ENCODE results near the gene MYL7. TPM values are rescaled to one million over a fixed set of nuclear protein-coding genes. Genes with fewer than 3 reads are reported as not detected.

The MYL7 gene, protein sequence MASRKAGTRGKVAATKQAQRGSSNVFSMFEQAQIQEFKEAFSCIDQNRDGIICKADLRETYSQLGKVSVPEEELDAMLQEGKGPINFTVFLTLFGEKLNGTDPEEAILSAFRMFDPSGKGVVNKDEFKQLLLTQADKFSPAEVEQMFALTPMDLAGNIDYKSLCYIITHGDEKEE
- total RNA-seq (2021) (not detected in 2 replicates), Bru-seq, nascent RNA (not detected), BruChase-seq, experiment 1, labeled RNA remaining after a 2-hour chase (not detected), BruChase-seq, experiment 2, labeled RNA remaining after a 6-hour chase (not detected)
- long read RNA-seq = 0 reads

DNA sequence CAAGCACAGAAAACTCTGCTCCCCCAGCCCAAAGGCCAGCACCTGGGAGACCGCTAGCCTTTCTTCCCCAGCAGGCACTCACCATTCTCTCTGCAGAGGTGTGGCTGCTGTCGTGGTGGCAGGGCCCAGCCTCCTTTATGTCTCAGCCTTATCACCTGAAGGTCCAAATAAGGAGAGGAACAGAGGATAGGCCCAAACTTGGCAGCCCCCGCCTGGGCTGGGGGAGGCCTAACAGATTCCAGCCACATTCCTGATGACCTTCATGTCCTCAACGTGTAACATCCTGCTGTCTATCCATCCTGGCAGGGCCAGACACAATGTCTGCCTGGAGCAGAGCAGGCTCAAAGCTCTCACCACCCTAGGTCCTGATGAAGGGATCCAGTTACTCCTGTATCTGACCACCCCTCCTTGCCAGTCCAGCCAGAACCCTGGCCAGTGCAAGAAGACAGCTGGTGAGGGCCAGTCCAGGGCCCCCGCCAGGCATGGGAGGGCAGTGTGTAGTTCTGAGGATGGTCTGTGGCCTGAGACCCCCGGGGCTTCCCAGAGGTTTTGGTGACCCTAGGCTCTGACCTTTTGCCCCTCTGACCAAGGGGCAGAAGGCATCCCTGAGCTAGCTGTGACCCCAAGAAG lies at the start of gene MYL7:
Gene MYL7 (minus strand): TSS at position 112 of the 630 bp plus-strand sequence. CDS start 27 bp downstream, at position 85.
- Histone ChIP-seq H3K27ac (ENCODE audit: low read depth, low read length, poor library complexity, severe bottlenecking) (no peak within 1 kb of the TSS), H3K4me3 (ENCODE audit: low read depth, low read length, poor library complexity, severe bottlenecking) (no peak within 1 kb of the TSS), H3K36me3 (ENCODE audit: insufficient read depth, low read length, poor library complexity, severe bottlenecking) (no peaks in the 10 kb centered on the region), H3K9me3 (ENCODE audit: low read depth, low read length, poor library complexity, severe bottlenecking) (no peaks in the 10 kb centered on the region), H3K4me1 (ENCODE audit: insufficient read depth, low read length, poor library complexity, severe bottlenecking) (no peaks in the 10 kb centered on the region), H3K27me3 (replicated peaks; ENCODE audit: insufficient read depth, low read depth, low read length, poor library complexity) (no peaks in the 10 kb centered on the region)
- no peak for DNase-seq (ENCODE audit: low spot score)
- intact Hi-C loops (cut with micrococcal nuclease; ENCODE audit: unreplicated experiment) = no loop called here
- POLR2A ChIA-PET (ENCODE audit: low non-redundant PET) = no interaction called here
- TF ChIP-seq EZH2 (IDR thresholded peaks at IDR 0.05; ENCODE audit: borderline replicate concordance, low read depth, low read length, poor library complexity, severe bottlenecking) = no peak
- TF ChIP-seq, protein P1, sequence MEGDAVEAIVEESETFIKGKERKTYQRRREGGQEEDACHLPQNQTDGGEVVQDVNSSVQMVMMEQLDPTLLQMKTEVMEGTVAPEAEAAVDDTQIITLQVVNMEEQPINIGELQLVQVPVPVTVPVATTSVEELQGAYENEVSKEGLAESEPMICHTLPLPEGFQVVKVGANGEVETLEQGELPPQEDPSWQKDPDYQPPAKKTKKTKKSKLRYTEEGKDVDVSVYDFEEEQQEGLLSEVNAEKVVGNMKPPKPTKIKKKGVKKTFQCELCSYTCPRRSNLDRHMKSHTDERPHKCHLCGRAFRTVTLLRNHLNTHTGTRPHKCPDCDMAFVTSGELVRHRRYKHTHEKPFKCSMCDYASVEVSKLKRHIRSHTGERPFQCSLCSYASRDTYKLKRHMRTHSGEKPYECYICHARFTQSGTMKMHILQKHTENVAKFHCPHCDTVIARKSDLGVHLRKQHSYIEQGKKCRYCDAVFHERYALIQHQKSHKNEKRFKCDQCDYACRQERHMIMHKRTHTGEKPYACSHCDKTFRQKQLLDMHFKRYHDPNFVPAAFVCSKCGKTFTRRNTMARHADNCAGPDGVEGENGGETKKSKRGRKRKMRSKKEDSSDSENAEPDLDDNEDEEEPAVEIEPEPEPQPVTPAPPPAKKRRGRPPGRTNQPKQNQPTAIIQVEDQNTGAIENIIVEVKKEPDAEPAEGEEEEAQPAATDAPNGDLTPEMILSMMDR (conservative IDR thresholded peaks at IDR 0.05; ENCODE audit: low read depth, low read length) = no peak
- BruUV-seq (replicated peaks) = no TSS peak
- CTCF ChIA-PET = no interaction called here

DNA sequence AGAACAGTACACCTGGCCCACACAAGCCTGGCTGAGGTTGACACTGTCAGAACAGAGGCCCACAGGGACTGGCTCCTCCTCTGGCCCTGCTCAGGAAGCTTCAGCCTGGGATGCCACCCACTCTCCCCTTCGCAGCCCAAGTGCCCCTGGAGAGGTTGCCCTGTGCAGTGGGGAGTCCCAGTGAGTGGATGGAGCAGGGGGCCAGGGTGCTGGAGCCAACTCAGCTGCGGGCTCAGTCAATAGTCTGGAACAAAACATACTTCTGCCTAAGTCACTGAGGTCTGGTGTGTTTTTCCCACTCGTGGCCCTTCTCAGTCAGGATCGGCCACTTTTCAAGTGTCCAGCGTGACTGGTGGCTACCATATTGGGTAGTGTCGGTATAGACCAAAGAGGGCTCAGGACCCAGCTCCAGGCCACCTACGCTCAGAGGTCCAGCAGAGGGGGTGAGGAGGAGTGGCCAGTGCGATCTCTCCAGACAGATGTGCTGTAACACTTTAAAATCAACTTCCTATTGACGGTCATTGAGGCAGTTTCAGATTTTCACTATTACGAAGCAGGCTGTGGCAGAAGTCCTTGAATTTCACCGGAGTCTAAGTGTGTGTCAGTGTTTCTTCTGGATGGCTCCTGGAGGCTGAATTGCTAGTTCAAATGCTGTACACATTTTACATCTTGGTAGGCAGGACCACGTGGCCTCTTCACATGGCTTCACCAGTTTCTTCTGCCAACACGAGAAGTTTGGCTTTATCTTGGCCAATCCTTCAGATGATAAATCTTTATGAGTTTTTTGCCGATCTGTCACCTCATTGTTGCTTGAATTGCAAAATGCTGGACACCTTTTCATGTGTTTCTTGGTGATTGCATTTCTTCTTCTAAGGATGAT lies 49.1 kb upstream of the MYL7 start:
- DNase-seq (ENCODE audit: low spot score) = no peak

More for the DNA sequence above, 49.1 kb upstream of the MYL7 start:
- POLR2A ChIA-PET (ENCODE audit: low non-redundant PET) = no interaction called here
- H3K9me3 ChIP-seq (ENCODE audit: low read depth, low read length, poor library complexity, severe bottlenecking) = no peaks in the 10 kb centered on the region
- no peak overlapping the region for H3K4me3 ChIP-seq (ENCODE audit: low read depth, low read length, poor library complexity, severe bottlenecking)
- TF ChIP-seq, protein P1 (conservative IDR thresholded peaks at IDR 0.05; ENCODE audit: low read depth, low read length) = no peak
- no peak for TF ChIP-seq EZH2 (IDR thresholded peaks at IDR 0.05; ENCODE audit: borderline replicate concordance, low read depth, low read length, poor library complexity, severe bottlenecking)
- intact Hi-C loops (cut with micrococcal nuclease; ENCODE audit: unreplicated experiment) = no loop called here
- no TSS peak for BruUV-seq (replicated peaks)
- no peaks in the 10 kb centered on the region for H3K27me3 ChIP-seq (replicated peaks; ENCODE audit: insufficient read depth, low read depth, low read length, poor library complexity)
- H3K27ac ChIP-seq (ENCODE audit: low read depth, low read length, poor library complexity, severe bottlenecking) = no peak overlapping the region
- CTCF ChIA-PET = no interaction called here
- no peaks in the 10 kb centered on the region for H3K36me3 ChIP-seq (ENCODE audit: insufficient read depth, low read length, poor library complexity, severe bottlenecking)
- no peaks in the 10 kb centered on the region for H3K4me1 ChIP-seq (ENCODE audit: insufficient read depth, low read length, poor library complexity, severe bottlenecking)

Measured in A673 (cell line).